Mesendoderm (in vitro differentiated cells): ENCODE results near the gene MMP10.

Experiments
- DNase-seq: peaks from one replicate; pipeline ENCODE4 v3.0.0; 2013
- H2AK5ac ChIP-seq: 2 replicates; pipeline ENCODE4 v1.6.1; 2013; ENCODE audit warnings: low read length, inconsistent platforms
- H2BK120ac ChIP-seq: 2 replicates; pipeline ENCODE4 v1.6.1; 2013; ENCODE audit warnings: low read depth, mild to moderate bottlenecking, low read length, moderate library complexity, mixed read lengths
- H2BK15ac ChIP-seq: replicated peaks from 2 replicates; pipeline ENCODE4 v1.6.1; 2013; ENCODE audit warnings: low read depth, mild to moderate bottlenecking, moderate library complexity
- H2BK5ac ChIP-seq: 2 replicates; pipeline ENCODE4 v1.6.1; 2013; ENCODE audit warnings: low read length, inconsistent platforms
- H3K18ac ChIP-seq: 2 replicates; pipeline ENCODE4 v1.6.1; 2013; ENCODE audit warnings: mild to moderate bottlenecking, low read length, mixed read lengths
- H3K23ac ChIP-seq: one replicate; pipeline ENCODE4 v1.6.1; 2013; ENCODE audit warnings: low read length
- H3K27ac ChIP-seq: 2 replicates; pipeline ENCODE4 v1.5.1; 2013; ENCODE audit warnings: low read depth, mild to moderate bottlenecking, inconsistent platforms, low read length, moderate library complexity
- H3K27me3 ChIP-seq: 2 replicates; pipeline ENCODE4 v1.6.1; 2013; ENCODE audit warnings: low read length, control low read depth, mild to moderate bottlenecking, inconsistent platforms; ENCODE audit not compliant: insufficient read depth, poor library complexity
- H3K36me3 ChIP-seq: 2 replicates; pipeline ENCODE4 v1.6.1; 2013; ENCODE audit warnings: low read length, inconsistent platforms; ENCODE audit not compliant: control insufficient read depth, insufficient read depth
- H3K4ac ChIP-seq: one replicate; pipeline ENCODE4 v1.6.1; 2013; ENCODE audit warnings: low read depth, mild to moderate bottlenecking, low read length, moderate library complexity
- H3K4me1 ChIP-seq: 2 replicates; pipeline ENCODE4 v1.6.1; 2013; ENCODE audit warnings: low read depth, low read length, inconsistent platforms; ENCODE audit not compliant: control insufficient read depth
- H3K4me2 ChIP-seq: 2 replicates; pipeline ENCODE4 v1.6.1; 2013; ENCODE audit warnings: low read length
- H3K4me3 ChIP-seq: 2 replicates; pipeline ENCODE4 v1.5.1; 2013; ENCODE audit warnings: mild to moderate bottlenecking, low read length
- H3K56ac ChIP-seq: one replicate; pipeline ENCODE4 v1.6.1; 2013; ENCODE audit warnings: low read length
- H3K79me1 ChIP-seq: 2 replicates; pipeline ENCODE4 v1.6.1; 2013; ENCODE audit warnings: low read length, inconsistent platforms
- H3K79me2 ChIP-seq: 2 replicates; pipeline ENCODE4 v1.6.1; 2013; ENCODE audit warnings: mild to moderate bottlenecking, low read length; ENCODE audit not compliant: control insufficient read depth, insufficient read depth
- H3K9ac ChIP-seq: 2 replicates; pipeline ENCODE4 v1.6.1; 2013; ENCODE audit warnings: low read length, inconsistent platforms
- H4K5ac ChIP-seq: one replicate; pipeline ENCODE4 v1.6.1; 2013; ENCODE audit warnings: low read length
- H4K8ac ChIP-seq: one replicate; pipeline ENCODE4 v1.6.1; 2013; ENCODE audit warnings: low read depth, mild to moderate bottlenecking, control low read depth, low read length, moderate library complexity
- WGBS: extraction: QIAGEN DNeasy Blood & Tissue Kit; methylation state at CpG from one replicate; pipeline ENCODE4 v1.1.7; 2013; ENCODE audit warnings: low lambda C conversion rate, missing lambda C conversion rate; ENCODE audit not compliant: insufficient coverage; ENCODE audit errors: extremely low coverage; 5-methylcytosine and 5-hydroxymethylcytosine counted together

Gene MMP10

GRCh38 chr11:102762361-102762767 is 18.1 kb downstream of the MMP10 start:
- Histone ChIP-seq H3K79me1 (no peaks in the 10 kb centered on the region), H3K18ac (no peak overlapping the region), H3K27ac (no peak overlapping the region), H2BK5ac (no peak overlapping the region), H4K5ac (no peak overlapping the region), H2AK5ac (no peak overlapping the region), H3K56ac (no peak overlapping the region), H3K4me3 (no peak overlapping the region), H3K27me3 (no peaks in the 10 kb centered on the region), H4K8ac (no peak overlapping the region), H3K4me2 (no peak overlapping the region), H3K9ac (no peak overlapping the region), H2BK15ac (no peak overlapping the region), H3K36me3 (no peaks in the 10 kb centered on the region), H3K23ac (no peak overlapping the region), H2BK120ac (peak overlapping the region; percentile 76), H3K4me1 (no peaks in the 10 kb centered on the region), H3K79me2 (no peaks in the 10 kb centered on the region), H3K4ac (no peak overlapping the region)
- no CpG with 5 or more reads among the region's 2 CpGs for WGBS
- no peak for DNase-seq

DNA sequence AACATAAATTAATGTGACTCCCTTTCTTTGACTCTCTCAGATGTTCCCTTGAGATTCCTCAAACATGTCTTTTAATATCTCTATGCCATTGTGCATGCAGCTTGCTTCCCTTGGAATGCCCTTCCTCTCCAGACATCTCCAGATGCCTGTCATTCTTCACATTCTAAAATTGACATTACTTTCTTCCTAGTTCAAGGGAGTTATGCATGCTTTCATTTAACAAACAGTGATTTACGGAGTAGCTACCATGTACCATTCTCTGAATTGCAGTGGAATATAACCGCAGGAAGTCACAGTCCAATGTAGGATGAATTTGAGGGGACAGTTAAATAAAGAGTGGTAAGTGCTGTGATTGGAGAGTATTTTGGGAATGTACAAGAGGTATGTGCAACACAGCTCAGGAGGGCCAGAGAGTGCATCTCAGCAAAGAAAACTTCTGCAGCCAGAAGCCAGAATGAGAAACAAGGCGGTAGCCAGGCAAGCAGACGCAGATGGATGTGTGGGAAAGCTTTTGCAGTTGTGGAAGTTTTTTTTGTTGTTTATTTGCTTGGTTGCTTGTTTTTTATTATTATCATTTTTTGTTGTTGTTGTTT is 18.7 kb downstream of the MMP10 start:
- no peak overlapping the region for H3K4me3 ChIP-seq
- H3K56ac ChIP-seq = no peak overlapping the region
- H3K9ac ChIP-seq = no peak overlapping the region

GRCh38 chr11:102760344-102761035 is 19.9 kb downstream of the MMP10 start:
- DNase-seq = peak; percentile 46
- H4K5ac ChIP-seq = no peak overlapping the region
- no peak overlapping the region for H3K9ac ChIP-seq
- no peak overlapping the region for H2BK15ac ChIP-seq
- no peak overlapping the region for H2BK120ac ChIP-seq
- H3K18ac ChIP-seq = no peak overlapping the region
- H3K27ac ChIP-seq = no peak overlapping the region
- no peaks in the 10 kb centered on the region for H3K4me1 ChIP-seq
- H2BK5ac ChIP-seq = no peak overlapping the region
- no peak overlapping the region for H3K4me2 ChIP-seq
- H3K56ac ChIP-seq = no peak overlapping the region
- H3K23ac ChIP-seq = no peak overlapping the region
- WGBS = no CpG with 5 or more reads among the region's 4 CpGs
- H3K79me2 ChIP-seq = no peaks in the 10 kb centered on the region
- no peak overlapping the region for H4K8ac ChIP-seq
- H3K36me3 ChIP-seq = no peaks in the 10 kb centered on the region
- no peak overlapping the region for H3K4ac ChIP-seq
- H3K27me3 ChIP-seq = no peaks in the 10 kb centered on the region
- H3K79me1 ChIP-seq = no peaks in the 10 kb centered on the region
- no peak overlapping the region for H3K4me3 ChIP-seq
- H2AK5ac ChIP-seq = no peak overlapping the region

More for the DNA sequence above, 18.7 kb downstream of the MMP10 start:
- no CpG with 5 or more reads among the region's 4 CpGs for WGBS
- Histone ChIP-seq H3K4ac (no peak overlapping the region), H2BK5ac (no peak overlapping the region), H3K79me1 (no peaks in the 10 kb centered on the region), H3K79me2 (no peaks in the 10 kb centered on the region), H2AK5ac (no peak overlapping the region), H3K27ac (peak overlapping the region; percentile 23), H2BK15ac (no peak overlapping the region), H3K4me1 (no peaks in the 10 kb centered on the region), H4K5ac (no peak overlapping the region), H3K27me3 (no peaks in the 10 kb centered on the region), H3K36me3 (no peaks in the 10 kb centered on the region), H3K18ac (no peak overlapping the region), H3K23ac (no peak overlapping the region), H3K4me2 (no peak overlapping the region), H4K8ac (no peak overlapping the region), H2BK120ac (no peak overlapping the region)
- DNase-seq = peak; percentile 81

- H3K36me3 ChIP-seq = no peaks in the 10 kb centered on the region
- H2AK5ac ChIP-seq = no peak overlapping the region
- H3K27ac ChIP-seq = no peak overlapping the region
- H2BK15ac ChIP-seq = no peak overlapping the region
- WGBS = no CpG with 5 or more reads among the region's 2 CpGs
- no peak overlapping the region for H2BK5ac ChIP-seq
- H2BK120ac ChIP-seq = no peak overlapping the region
- no peak overlapping the region for H3K18ac ChIP-seq
- no peaks in the 10 kb centered on the region for H3K79me2 ChIP-seq
- H4K5ac ChIP-seq = no peak overlapping the region
- no peak overlapping the region for H3K4me2 ChIP-seq
- H3K79me1 ChIP-seq = no peaks in the 10 kb centered on the region
- no peak overlapping the region for H3K9ac ChIP-seq
- no peak overlapping the region for H4K8ac ChIP-seq
- no peak for DNase-seq
- no peak overlapping the region for H3K23ac ChIP-seq
- H3K56ac ChIP-seq = no peak overlapping the region
- H3K4me1 ChIP-seq = no peaks in the 10 kb centered on the region
- no peak overlapping the region for H3K4me3 ChIP-seq
- H3K27me3 ChIP-seq = no peaks in the 10 kb centered on the region
- H3K4ac ChIP-seq = no peak overlapping the region
These were observed 22.4 kb downstream of the MMP10 start for GRCh38 chr11:102757823-102758549.

DNA sequence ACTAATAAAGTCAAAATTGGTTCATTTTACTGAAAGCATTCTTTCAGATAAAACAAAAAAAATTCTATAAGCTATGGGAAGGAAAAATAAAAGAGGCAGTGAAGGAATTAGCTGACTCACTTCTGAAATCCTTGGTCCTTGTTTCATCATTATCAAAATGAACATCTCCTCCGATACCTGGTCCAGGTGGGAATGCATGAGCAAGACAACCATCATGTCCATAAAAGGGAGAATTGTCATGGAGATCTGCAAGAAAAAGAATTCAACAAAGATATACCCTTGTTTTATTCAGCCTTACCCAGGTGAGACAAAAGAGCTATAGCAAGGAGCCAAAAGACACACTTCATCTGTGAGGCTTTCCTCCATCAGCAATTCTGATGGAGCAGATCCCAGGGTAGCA is 27.2 kb downstream of the MMP10 start:
- no CpG with 5 or more reads among the region's 1 CpG for WGBS
- H3K36me3 ChIP-seq = no peaks in the 10 kb centered on the region
- H4K5ac ChIP-seq = no peak overlapping the region
- H3K4me2 ChIP-seq = no peak overlapping the region
- no peak overlapping the region for H2BK15ac ChIP-seq
- no peak overlapping the region for H3K9ac ChIP-seq
- H3K27me3 ChIP-seq = no peaks in the 10 kb centered on the region
- H2BK5ac ChIP-seq = no peak overlapping the region
- H3K4me3 ChIP-seq = no peak overlapping the region
- H2BK120ac ChIP-seq = no peak overlapping the region
- DNase-seq = no peak
- H2AK5ac ChIP-seq = no peak overlapping the region
- no peak overlapping the region for H3K4ac ChIP-seq
- H3K79me1 ChIP-seq = no peaks in the 10 kb centered on the region
- no peak overlapping the region for H3K23ac ChIP-seq
- no peaks in the 10 kb centered on the region for H3K79me2 ChIP-seq
- no peak overlapping the region for H4K8ac ChIP-seq
- H3K27ac ChIP-seq = no peak overlapping the region
- H3K56ac ChIP-seq = no peak overlapping the region
- H3K18ac ChIP-seq = no peak overlapping the region
- H3K4me1 ChIP-seq = no peaks in the 10 kb centered on the region
